ENCODE results near the gene FGGY. TPM values are rescaled to one million over a fixed set of nuclear protein-coding genes. Genes with fewer than 3 reads are reported as not detected.

Gene FGGY
- total and polyA plus RNA-seq, 4 donors = 16.0 to 67.0 (median 43.4) TPM

GRCh38 chr1:59410457-59410856 lies 113.6 kb downstream of the FGGY start:
- H3K9me3 ChIP-seq (ENCODE audit: control insufficient read depth in 4 of 4, low read length in 3 of 4) = no peaks in the 10 kb centered on the region
- no peak overlapping the region for H3K27ac ChIP-seq (ENCODE audit: low read depth in 1 of 2, low read length in 2 of 2)
- no peak for DNase-seq (ENCODE audit: low spot score)
- no peak overlapping the region for H3K4me3 ChIP-seq (ENCODE audit: low read depth in 1 of 3, low read length in 3 of 3)
- TF ChIP-seq FOXA1 (IDR thresholded peaks at IDR 0.05) (no peak), YY1 (IDR thresholded peaks at IDR 0.05) (no peak), JUND (IDR thresholded peaks at IDR 0.05) (no peak), RXRA (IDR thresholded peaks at IDR 0.05) (no peak), GABPA (IDR thresholded peaks at IDR 0.05 in 1 of 2, conservative IDR thresholded peaks at IDR 0.05 in 1 of 2) (no peak), HNF4G (IDR thresholded peaks at IDR 0.05) (no peak), REST (IDR thresholded peaks at IDR 0.05) (no peak), SP1 (IDR thresholded peaks at IDR 0.05) (no peak), EGR1 (IDR thresholded peaks at IDR 0.05; ENCODE audit: low read depth in 2 of 2) (no peak)
- no peaks in the 10 kb centered on the region for H3K36me3 ChIP-seq (ENCODE audit: control insufficient read depth in 4 of 4, insufficient read depth in 3 of 4, low read depth in 1 of 4, low read length in 3 of 4)
- no peak overlapping the region for H3K9ac ChIP-seq (ENCODE audit: low read depth in 1 of 2, low read length in 2 of 2)
- H3K4me1 ChIP-seq (ENCODE audit: control insufficient read depth in 4 of 4, insufficient read depth in 4 of 4, low read length in 3 of 4) = peaks cover 0 to 26% (median 17%) of the 10 kb centered on the region in 4 donors
- H3K27me3 ChIP-seq (ENCODE audit: control insufficient read depth in 4 of 4, insufficient read depth in 4 of 4, low read length in 3 of 4) = no peaks in the 10 kb centered on the region
- over 99% methylated on average over 2 of the region's 2 CpGs for WGBS

DNA sequence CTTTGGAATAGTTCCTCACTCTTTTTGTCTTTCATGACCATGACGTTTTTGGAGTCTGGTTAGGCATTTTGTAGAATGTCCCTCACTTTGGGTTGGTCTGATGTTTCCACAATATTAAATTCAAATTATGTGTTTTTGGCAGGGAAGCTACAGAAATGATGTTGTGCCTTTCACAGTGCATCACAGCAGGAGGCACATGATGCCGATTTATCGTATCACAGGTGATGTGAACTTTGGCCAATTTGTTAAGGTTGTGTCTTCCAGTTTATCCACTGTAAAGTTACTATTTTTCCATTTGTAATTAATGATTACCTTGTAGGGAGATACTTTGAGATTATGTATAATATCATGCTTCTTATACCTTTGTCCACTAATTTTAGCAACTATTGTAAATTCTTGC lies 114.3 kb downstream of the FGGY start:
- WGBS = 62% methylated on average over 3 of the region's 3 CpGs
- H3K27ac ChIP-seq (ENCODE audit: low read depth in 1 of 2, low read length in 2 of 2) = no peak overlapping the region
- TF ChIP-seq ATF3 (IDR thresholded peaks at IDR 0.05) = no peak
- TF ChIP-seq, protein P1, sequence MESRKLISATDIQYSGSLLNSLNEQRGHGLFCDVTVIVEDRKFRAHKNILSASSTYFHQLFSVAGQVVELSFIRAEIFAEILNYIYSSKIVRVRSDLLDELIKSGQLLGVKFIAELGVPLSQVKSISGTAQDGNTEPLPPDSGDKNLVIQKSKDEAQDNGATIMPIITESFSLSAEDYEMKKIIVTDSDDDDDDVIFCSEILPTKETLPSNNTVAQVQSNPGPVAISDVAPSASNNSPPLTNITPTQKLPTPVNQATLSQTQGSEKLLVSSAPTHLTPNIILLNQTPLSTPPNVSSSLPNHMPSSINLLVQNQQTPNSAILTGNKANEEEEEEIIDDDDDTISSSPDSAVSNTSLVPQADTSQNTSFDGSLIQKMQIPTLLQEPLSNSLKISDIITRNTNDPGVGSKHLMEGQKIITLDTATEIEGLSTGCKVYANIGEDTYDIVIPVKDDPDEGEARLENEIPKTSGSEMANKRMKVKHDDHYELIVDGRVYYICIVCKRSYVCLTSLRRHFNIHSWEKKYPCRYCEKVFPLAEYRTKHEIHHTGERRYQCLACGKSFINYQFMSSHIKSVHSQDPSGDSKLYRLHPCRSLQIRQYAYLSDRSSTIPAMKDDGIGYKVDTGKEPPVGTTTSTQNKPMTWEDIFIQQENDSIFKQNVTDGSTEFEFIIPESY (IDR thresholded peaks at IDR 0.05) = no peak
- no peak for TF ChIP-seq MAX (IDR thresholded peaks at IDR 0.05)
- TF ChIP-seq NR2F2 (IDR thresholded peaks at IDR 0.05) = no peak
- TF ChIP-seq RAD21 (IDR thresholded peaks at IDR 0.05) = peak in 1 of 2 donors; percentile 22
- peak; percentile 49 to 56 for TF ChIP-seq HNF4A (conservative IDR thresholded peaks at IDR 0.05)
- TF ChIP-seq YY1 (IDR thresholded peaks at IDR 0.05) = no peak
- no peak for TF ChIP-seq GABPA (IDR thresholded peaks at IDR 0.05 in 1 of 2, conservative IDR thresholded peaks at IDR 0.05 in 1 of 2)
- TF ChIP-seq TAF1 (conservative IDR thresholded peaks at IDR 0.05) = no peak
- peak; percentile 20 for TF ChIP-seq HNF4G (IDR thresholded peaks at IDR 0.05)
- TF ChIP-seq SP1 (IDR thresholded peaks at IDR 0.05) = peak; percentile 21
- TF ChIP-seq RXRA (IDR thresholded peaks at IDR 0.05) = peak; percentile 26 to 45
- TF ChIP-seq CTCF (IDR thresholded peaks at IDR 0.05; ENCODE audit: low read depth, low read length, missing input control) = no peak

More for the DNA sequence above, 114.3 kb downstream of the FGGY start:
- H3K4me3 ChIP-seq (ENCODE audit: low read depth in 1 of 3, low read length in 3 of 3) = no peak overlapping the region
- H3K9me3 ChIP-seq (ENCODE audit: control insufficient read depth in 4 of 4, low read length in 3 of 4) = no peaks in the 10 kb centered on the region
- H3K9ac ChIP-seq (ENCODE audit: low read depth in 1 of 2, low read length in 2 of 2) = no peak overlapping the region
- peaks cover 0 to 26% (median 17%) of the 10 kb centered on the region in 4 donors for H3K4me1 ChIP-seq (ENCODE audit: control insufficient read depth in 4 of 4, insufficient read depth in 4 of 4, low read length in 3 of 4)
- no peak for DNase-seq (ENCODE audit: low spot score)
- H3K27me3 ChIP-seq (ENCODE audit: control insufficient read depth in 4 of 4, insufficient read depth in 4 of 4, low read length in 3 of 4) = no peaks in the 10 kb centered on the region
- no peaks in the 10 kb centered on the region for H3K36me3 ChIP-seq (ENCODE audit: control insufficient read depth in 4 of 4, insufficient read depth in 3 of 4, low read depth in 1 of 4, low read length in 3 of 4)

Data from liver (tissue), 9 donors.